Aorta (tissue), 5 donors: ENCODE measurements around the gene CDKN1C. TPM values are rescaled to one million over a fixed set of nuclear protein-coding genes. Genes with fewer than 3 reads are reported as not detected.
"Not testable (repeated sequence)": the region's sequence is repeated elsewhere in the genome, so short reads cannot be mapped to it uniquely, and the experiment has no call there.

Source experiments
- ATAC-seq: fragments of 200-7000 bp; cut with Tn5 transposase; one replicate; pipeline ENCODE4 v1.9.1; 2022; ENCODE audit warnings: moderate library complexity; ENCODE audit not compliant: low FRiP score
- DNase-seq, 2 donors: peaks; one replicate each; pipeline ENCODE4 v3.0.0-alpha.2; 2020
- H3K27ac ChIP-seq, 2 donors: one replicate each; pipeline ENCODE4 v1.5.1; 2013; ENCODE audit warnings: low read length in 2 of 2, mild to moderate bottlenecking in 2 of 2, moderate library complexity in 2 of 2, control low read depth in 1 of 2, inconsistent platforms in 1 of 2, low read depth in 1 of 2
- H3K27me3 ChIP-seq, 2 donors: one replicate each; pipeline ENCODE4 v1.6.1; 2013; ENCODE audit warnings: control low read depth in 1 of 2, low read length in 1 of 2, mild to moderate bottlenecking in 1 of 2, moderate library complexity in 1 of 2; ENCODE audit not compliant: insufficient read depth in 2 of 2, control insufficient read depth in 1 of 2
- H3K36me3 ChIP-seq, 2 donors: one replicate each; pipeline ENCODE4 v1.6.1; 2013; ENCODE audit warnings: control low read depth in 1 of 2, low read length in 1 of 2, mild to moderate bottlenecking in 1 of 2; ENCODE audit not compliant: insufficient read depth in 2 of 2, control insufficient read depth in 1 of 2
- H3K4me1 ChIP-seq, 2 donors: one replicate each; pipeline ENCODE4 v1.6.1; 2013; ENCODE audit warnings: low read length in 2 of 2, control low read depth in 1 of 2, mild to moderate bottlenecking in 1 of 2, moderate library complexity in 1 of 2; ENCODE audit not compliant: insufficient read depth in 2 of 2, control insufficient read depth in 1 of 2
- H3K4me3 ChIP-seq, 2 donors: one replicate each; pipeline ENCODE4 v1.5.1; 2013; ENCODE audit warnings: low read length in 2 of 2, control low read depth in 1 of 2, mild to moderate bottlenecking in 1 of 2
- H3K9me3 ChIP-seq: one replicate; pipeline ENCODE4 v1.6.1; 2013; ENCODE audit warnings: mild to moderate bottlenecking, low read length; ENCODE audit not compliant: control insufficient read depth
- WGBS, 2 donors: extraction: QIAGEN DNeasy Blood & Tissue Kit; methylation state at CpG; one replicate each; pipeline ENCODE4 v1.1.7; 2013; 5-methylcytosine and 5-hydroxymethylcytosine counted together
- intact Hi-C, 2 donors: fragments of 100-400 bp; cut with DNase I; formaldehyde crosslinking; loops; one replicate each; pipeline versions ENCODE4 v1.14.2 to v1.15.0; 2022
- polyA plus RNA-seq, 2 donors: library from polyadenylated mRNA; stranded (reverse); fragments of 200-250 nt; gene quantifications; one replicate each; pipeline ENCODE4 v1.2.3, GENCODE V29; 2013
- total RNA-seq, 2 donors: library from RNA; stranded (reverse); fragmentation: NEBNext Ultra II Directional; extraction: Animal tissue kit (Norgen Biotek cat#: 25700); gene quantifications; one replicate each; pipeline ENCODE4 v1.2.1, GENCODE V29; 2021
- donor health status: healthy with polysubstance abuse.
- donor health status: Bipolar disorder and iron deficiency.
- donor health status: DM: no; HTN: no; CAD: no.
- donor health status: DM: no; HTN: no; CAD: no.
- donor health status: DM: yes; HTN: yes; CAD: no.

CDKN1C gene
- total and polyA plus RNA-seq, 4 donors = 11.3 to 37.7 (median 17.5) TPM

GRCh38 chr11:2912498-2912897 lies 26.9 kb upstream of the CDKN1C start:
- DNase-seq (peak in 1 of 2 donors; percentile 73), ATAC-seq (peak; percentile 3)
- no peak overlapping the region for H3K27ac ChIP-seq
- H3K27me3 ChIP-seq = no peaks in the 10 kb centered on the region
- no peaks in the 10 kb centered on the region for H3K4me1 ChIP-seq
- no peaks in the 10 kb centered on the region for H3K36me3 ChIP-seq
- intact Hi-C loops = no loop called here
- WGBS, 2 donors = 59 to 61% methylated on average over 5 of the region's 5 CpGs
- H3K4me3 ChIP-seq = no peak overlapping the region
- H3K9me3 ChIP-seq = no peaks in the 10 kb centered on the region

- DNase-seq (no peak), ATAC-seq (no peak)
- H3K36me3 ChIP-seq = no peaks in the 10 kb centered on the region
- no peak overlapping the region for H3K4me3 ChIP-seq
- 89 to 90% methylated on average over 12 of the region's 12 CpGs for WGBS, 2 donors
- H3K4me1 ChIP-seq = no peaks in the 10 kb centered on the region
- H3K27ac ChIP-seq = no peak overlapping the region
- no peaks in the 10 kb centered on the region for H3K9me3 ChIP-seq
- intact Hi-C loops = no loop called here
- no peaks in the 10 kb centered on the region for H3K27me3 ChIP-seq
These were observed 26.3 kb upstream of the CDKN1C start for GRCh38 chr11:2911785-2912391.

GRCh38 chr11:2911088-2911784 lies 25.7 kb upstream of the CDKN1C start:
- DNase-seq = no peak
- no peaks in the 10 kb centered on the region for H3K9me3 ChIP-seq
- WGBS, 2 donors = 93 to 97% methylated on average over 17 to 18 of the region's 18 CpGs

GRCh38 chr11:2910401-2910955 lies 24.9 kb upstream of the CDKN1C start:
- no peak for ATAC-seq
- Histone ChIP-seq H3K27me3 (no peaks in the 10 kb centered on the region), H3K36me3 (no peaks in the 10 kb centered on the region), H3K4me3 (no peak overlapping the region), H3K27ac (no peak overlapping the region), H3K9me3 (no peaks in the 10 kb centered on the region), H3K4me1 (no peaks in the 10 kb centered on the region)
- WGBS, 2 donors = 94 to 95% methylated on average over 13 of the region's 13 CpGs
- intact Hi-C loops = no loop called here
- DNase-seq = no peak

More at GRCh38 chr11:2911088-2911784, 25.7 kb upstream of the CDKN1C start:
- Histone ChIP-seq H3K27me3 (no peaks in the 10 kb centered on the region), H3K27ac (no peak overlapping the region), H3K4me1 (no peaks in the 10 kb centered on the region), H3K36me3 (no peaks in the 10 kb centered on the region), H3K4me3 (no peak overlapping the region)
- intact Hi-C loops = no loop called here
- ATAC-seq = no peak

- Histone ChIP-seq H3K4me1 (no peaks in the 10 kb centered on the region), H3K36me3 (no peaks in the 10 kb centered on the region), H3K27ac (no peak overlapping the region), H3K9me3 (no peaks in the 10 kb centered on the region), H3K4me3 (no peak overlapping the region), H3K27me3 (no peaks in the 10 kb centered on the region)
- intact Hi-C loops = no loop called here
- peak; percentile 43 for ATAC-seq
- WGBS, 2 donors = 22 to 26% methylated on average over 48 to 78 of the region's 78 CpGs
- DNase-seq = no peak
These were observed 23.7 kb upstream of the CDKN1C start for GRCh38 chr11:2909133-2909902.

- intact Hi-C loops = no loop called here
- Histone ChIP-seq H3K4me3 (no peak overlapping the region), H3K4me1 (no peaks in the 10 kb centered on the region), H3K9me3 (no peaks in the 10 kb centered on the region), H3K27ac (no peak overlapping the region), H3K36me3 (no peaks in the 10 kb centered on the region), H3K27me3 (no peaks in the 10 kb centered on the region)
- 90 to 95% methylated on average over 14 of the region's 14 CpGs for WGBS, 2 donors
- DNase-seq (no peak), ATAC-seq (no peak)
These were observed 22.6 kb upstream of the CDKN1C start for GRCh38 chr11:2908130-2908529.

- H3K36me3 ChIP-seq, H3K9me3 ChIP-seq, H3K4me3 ChIP-seq, H3K4me1 ChIP-seq, H3K27ac ChIP-seq, DNase-seq, ATAC-seq, intact Hi-C loops, H3K27me3 ChIP-seq: not testable (repeated sequence)
- WGBS, 2 donors = 79 to 82% methylated on average over 7 of the region's 7 CpGs
These were observed 19.7 kb upstream of the CDKN1C start for GRCh38 chr11:2905299-2905698.

- intact Hi-C loops = no loop called here
- Histone ChIP-seq H3K4me3 (no peak overlapping the region), H3K27me3 (no peaks in the 10 kb centered on the region), H3K9me3 (no peaks in the 10 kb centered on the region), H3K4me1 (no peaks in the 10 kb centered on the region), H3K27ac (no peak overlapping the region), H3K36me3 (no peaks in the 10 kb centered on the region)
- DNase-seq = no peak
- no peak for ATAC-seq
- 75 to 80% methylated on average over 21 of the region's 21 CpGs for WGBS, 2 donors
These were observed 18.8 kb upstream of the CDKN1C start for GRCh38 chr11:2904153-2905052.
